Measurements from ENCODE around the gene BAD.

GRCh38 chr11:64247729-64248531 lies 36.5 kb downstream of the BAD start:
- TF ChIP-seq GABPA (IDR thresholded peaks at IDR 0.05 in 1 of 2, conservative IDR thresholded peaks at IDR 0.05 in 1 of 2) (no peak), CTCF (IDR thresholded peaks at IDR 0.05; ENCODE audit: low read depth, low read length, missing input control) (no peak), JUND (IDR thresholded peaks at IDR 0.05) (no peak), EGR1 (IDR thresholded peaks at IDR 0.05; ENCODE audit: low read depth in 2 of 2) (no peak)
- TF ChIP-seq, protein P1, sequence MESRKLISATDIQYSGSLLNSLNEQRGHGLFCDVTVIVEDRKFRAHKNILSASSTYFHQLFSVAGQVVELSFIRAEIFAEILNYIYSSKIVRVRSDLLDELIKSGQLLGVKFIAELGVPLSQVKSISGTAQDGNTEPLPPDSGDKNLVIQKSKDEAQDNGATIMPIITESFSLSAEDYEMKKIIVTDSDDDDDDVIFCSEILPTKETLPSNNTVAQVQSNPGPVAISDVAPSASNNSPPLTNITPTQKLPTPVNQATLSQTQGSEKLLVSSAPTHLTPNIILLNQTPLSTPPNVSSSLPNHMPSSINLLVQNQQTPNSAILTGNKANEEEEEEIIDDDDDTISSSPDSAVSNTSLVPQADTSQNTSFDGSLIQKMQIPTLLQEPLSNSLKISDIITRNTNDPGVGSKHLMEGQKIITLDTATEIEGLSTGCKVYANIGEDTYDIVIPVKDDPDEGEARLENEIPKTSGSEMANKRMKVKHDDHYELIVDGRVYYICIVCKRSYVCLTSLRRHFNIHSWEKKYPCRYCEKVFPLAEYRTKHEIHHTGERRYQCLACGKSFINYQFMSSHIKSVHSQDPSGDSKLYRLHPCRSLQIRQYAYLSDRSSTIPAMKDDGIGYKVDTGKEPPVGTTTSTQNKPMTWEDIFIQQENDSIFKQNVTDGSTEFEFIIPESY (IDR thresholded peaks at IDR 0.05): no peak
- TF ChIP-seq, protein P2, sequence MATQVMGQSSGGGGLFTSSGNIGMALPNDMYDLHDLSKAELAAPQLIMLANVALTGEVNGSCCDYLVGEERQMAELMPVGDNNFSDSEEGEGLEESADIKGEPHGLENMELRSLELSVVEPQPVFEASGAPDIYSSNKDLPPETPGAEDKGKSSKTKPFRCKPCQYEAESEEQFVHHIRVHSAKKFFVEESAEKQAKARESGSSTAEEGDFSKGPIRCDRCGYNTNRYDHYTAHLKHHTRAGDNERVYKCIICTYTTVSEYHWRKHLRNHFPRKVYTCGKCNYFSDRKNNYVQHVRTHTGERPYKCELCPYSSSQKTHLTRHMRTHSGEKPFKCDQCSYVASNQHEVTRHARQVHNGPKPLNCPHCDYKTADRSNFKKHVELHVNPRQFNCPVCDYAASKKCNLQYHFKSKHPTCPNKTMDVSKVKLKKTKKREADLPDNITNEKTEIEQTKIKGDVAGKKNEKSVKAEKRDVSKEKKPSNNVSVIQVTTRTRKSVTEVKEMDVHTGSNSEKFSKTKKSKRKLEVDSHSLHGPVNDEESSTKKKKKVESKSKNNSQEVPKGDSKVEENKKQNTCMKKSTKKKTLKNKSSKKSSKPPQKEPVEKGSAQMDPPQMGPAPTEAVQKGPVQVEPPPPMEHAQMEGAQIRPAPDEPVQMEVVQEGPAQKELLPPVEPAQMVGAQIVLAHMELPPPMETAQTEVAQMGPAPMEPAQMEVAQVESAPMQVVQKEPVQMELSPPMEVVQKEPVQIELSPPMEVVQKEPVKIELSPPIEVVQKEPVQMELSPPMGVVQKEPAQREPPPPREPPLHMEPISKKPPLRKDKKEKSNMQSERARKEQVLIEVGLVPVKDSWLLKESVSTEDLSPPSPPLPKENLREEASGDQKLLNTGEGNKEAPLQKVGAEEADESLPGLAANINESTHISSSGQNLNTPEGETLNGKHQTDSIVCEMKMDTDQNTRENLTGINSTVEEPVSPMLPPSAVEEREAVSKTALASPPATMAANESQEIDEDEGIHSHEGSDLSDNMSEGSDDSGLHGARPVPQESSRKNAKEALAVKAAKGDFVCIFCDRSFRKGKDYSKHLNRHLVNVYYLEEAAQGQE (IDR thresholded peaks at IDR 0.05): no peak
- TF ChIP-seq, protein P3, sequence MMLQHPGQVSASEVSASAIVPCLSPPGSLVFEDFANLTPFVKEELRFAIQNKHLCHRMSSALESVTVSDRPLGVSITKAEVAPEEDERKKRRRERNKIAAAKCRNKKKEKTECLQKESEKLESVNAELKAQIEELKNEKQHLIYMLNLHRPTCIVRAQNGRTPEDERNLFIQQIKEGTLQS (IDR thresholded peaks at IDR 0.05): no peak
